Esophagus muscularis mucosa (tissue), 4 donors: ENCODE results near the gene STX18. TPM values are rescaled to one million over a fixed set of nuclear protein-coding genes. Genes with fewer than 3 reads are reported as not detected.

ENCODE experiments used
- DNase-seq: peaks from one replicate; pipeline ENCODE4 v3.0.0-alpha.2; 2017; ENCODE audit errors: extremely low spot score
- H3K27ac ChIP-seq, 4 donors: fragments of 200-600 bp; sonication (generic); replicated peaks in 1 of 4; 1 replicate in 3 of 4; 2 replicates in 1 of 4; pipeline ENCODE4 v1.5.1; 2016 to 2019; ENCODE audit warnings: mild to moderate bottlenecking in 1 of 4
- H3K27me3 ChIP-seq, 4 donors: fragments of 200-600 bp; sonication (generic); one replicate each; pipeline versions ENCODE4 v1.5.1 to v1.6.0; 2016 to 2019
- H3K36me3 ChIP-seq, 4 donors: fragments of 200-600 bp; sonication (generic); one replicate each; pipeline ENCODE4 v1.5.1; 2016 to 2019
- H3K4me1 ChIP-seq, 4 donors: fragments of 200-600 bp; sonication (generic); one replicate each; pipeline ENCODE4 v1.5.1; 2016 to 2019
- H3K4me3 ChIP-seq, 4 donors: fragments of 200-600 bp; sonication (generic); 1 replicate in 2 of 4; 2 replicates in 2 of 4; pipeline ENCODE4 v1.5.1; 2016 to 2019; ENCODE audit warnings: mild to moderate bottlenecking in 4 of 4, moderate library complexity in 1 of 4
- H3K9me3 ChIP-seq, 4 donors: fragments of 200-600 bp; sonication (generic); 1 replicate in 3 of 4; 2 replicates in 1 of 4; pipeline ENCODE4 v1.5.1; 2016 to 2019
- EP300 ChIP-seq: sonication (generic); formaldehyde crosslinking; IDR thresholded peaks from one replicate; pipeline ENCODE4 v1.6.1; 2017; ENCODE audit warnings: antibody characterized with exemption
- POLR2A ChIP-seq: fragments of 450-650 bp; IDR thresholded peaks from one replicate; pipeline ENCODE4 v1.6.1; 2017; ENCODE audit warnings: antibody characterized with exemption, moderate library complexity, mild to moderate bottlenecking, low read depth
- POLR2AphosphoS5 ChIP-seq, 2 donors: sonication (generic); formaldehyde crosslinking; IDR thresholded peaks; one replicate each; pipeline ENCODE4 v1.6.1; 2017; ENCODE audit warnings: antibody characterized with exemption in 2 of 2
- WGBS: methylation state at CpG from one replicate; pipeline ENCODE4 v1.1.5; 2018; 5-methylcytosine and 5-hydroxymethylcytosine counted together
- intact Hi-C: fragments of 100-400 bp; cut with DNase I; formaldehyde crosslinking; loops from one replicate; pipeline ENCODE4 v1.15.1; 2023
- total RNA-seq, 4 donors: library from RNA; depleted of rRNA; stranded (reverse); fragments of >200 nt; gene quantifications; one replicate each; pipeline versions ENCODE4 v1.1.0 to v1.2.1, GENCODE V29; 2016
- TF ChIP-seq, protein P1 (sequence below), 3 experiments: fragments of 200-600 bp in 2 of 3; fragments of 450-650 bp in 1 of 3; sonication (generic) in 2 of 3; IDR thresholded peaks; one replicate each; pipeline ENCODE4 v1.5.1; 2017 to 2019; ENCODE audit warnings: antibody characterized with exemption in 3 of 3, mild to moderate bottlenecking in 2 of 3, moderate library complexity in 1 of 3

Gene STX18
- total RNA-seq, 4 donors from 2014 or later: 14.5 to 21.0 (median 17.8) TPM

DNA sequence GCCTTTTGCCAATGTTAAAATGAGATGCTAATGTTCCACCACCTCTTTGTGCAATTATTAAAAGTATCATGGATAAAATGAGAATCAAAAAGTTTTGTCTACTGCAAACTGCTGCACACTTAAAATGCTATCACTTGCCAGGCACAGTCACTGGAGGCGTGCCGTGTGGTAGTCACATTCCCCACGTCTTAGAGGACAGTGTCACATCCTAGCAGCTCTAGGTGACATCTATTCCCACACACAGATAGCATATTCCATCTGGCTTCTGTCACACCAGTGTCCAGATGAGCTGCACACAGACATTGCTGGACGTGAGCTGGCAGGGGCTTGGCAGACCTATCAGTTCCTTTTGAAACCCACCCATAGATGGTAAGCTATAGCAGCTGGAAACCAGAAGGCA lies 107.9 kb downstream of the STX18 start:
- Histone ChIP-seq H3K27ac (no peak overlapping the region), H3K9me3 (no peaks in the 10 kb centered on the region), H3K27me3 (no peaks in the 10 kb centered on the region), H3K4me1 (no peaks in the 10 kb centered on the region), H3K36me3 (peaks cover 18 to 70% (median 40%) of the 10 kb centered on the region in 4 donors), H3K4me3 (no peak overlapping the region)
- DNase-seq: no peak
- intact Hi-C loops: no loop called here
- WGBS: 90% methylated on average over 4 of the region's 4 CpGs
- TF ChIP-seq POLR2A: no peak
- TF ChIP-seq EP300: no peak
- TF ChIP-seq, protein P1, sequence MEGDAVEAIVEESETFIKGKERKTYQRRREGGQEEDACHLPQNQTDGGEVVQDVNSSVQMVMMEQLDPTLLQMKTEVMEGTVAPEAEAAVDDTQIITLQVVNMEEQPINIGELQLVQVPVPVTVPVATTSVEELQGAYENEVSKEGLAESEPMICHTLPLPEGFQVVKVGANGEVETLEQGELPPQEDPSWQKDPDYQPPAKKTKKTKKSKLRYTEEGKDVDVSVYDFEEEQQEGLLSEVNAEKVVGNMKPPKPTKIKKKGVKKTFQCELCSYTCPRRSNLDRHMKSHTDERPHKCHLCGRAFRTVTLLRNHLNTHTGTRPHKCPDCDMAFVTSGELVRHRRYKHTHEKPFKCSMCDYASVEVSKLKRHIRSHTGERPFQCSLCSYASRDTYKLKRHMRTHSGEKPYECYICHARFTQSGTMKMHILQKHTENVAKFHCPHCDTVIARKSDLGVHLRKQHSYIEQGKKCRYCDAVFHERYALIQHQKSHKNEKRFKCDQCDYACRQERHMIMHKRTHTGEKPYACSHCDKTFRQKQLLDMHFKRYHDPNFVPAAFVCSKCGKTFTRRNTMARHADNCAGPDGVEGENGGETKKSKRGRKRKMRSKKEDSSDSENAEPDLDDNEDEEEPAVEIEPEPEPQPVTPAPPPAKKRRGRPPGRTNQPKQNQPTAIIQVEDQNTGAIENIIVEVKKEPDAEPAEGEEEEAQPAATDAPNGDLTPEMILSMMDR (IDR thresholded peaks at IDR 0.05): no peak
- no peak for TF ChIP-seq POLR2AphosphoS5 (IDR thresholded peaks at IDR 0.05)

DNA sequence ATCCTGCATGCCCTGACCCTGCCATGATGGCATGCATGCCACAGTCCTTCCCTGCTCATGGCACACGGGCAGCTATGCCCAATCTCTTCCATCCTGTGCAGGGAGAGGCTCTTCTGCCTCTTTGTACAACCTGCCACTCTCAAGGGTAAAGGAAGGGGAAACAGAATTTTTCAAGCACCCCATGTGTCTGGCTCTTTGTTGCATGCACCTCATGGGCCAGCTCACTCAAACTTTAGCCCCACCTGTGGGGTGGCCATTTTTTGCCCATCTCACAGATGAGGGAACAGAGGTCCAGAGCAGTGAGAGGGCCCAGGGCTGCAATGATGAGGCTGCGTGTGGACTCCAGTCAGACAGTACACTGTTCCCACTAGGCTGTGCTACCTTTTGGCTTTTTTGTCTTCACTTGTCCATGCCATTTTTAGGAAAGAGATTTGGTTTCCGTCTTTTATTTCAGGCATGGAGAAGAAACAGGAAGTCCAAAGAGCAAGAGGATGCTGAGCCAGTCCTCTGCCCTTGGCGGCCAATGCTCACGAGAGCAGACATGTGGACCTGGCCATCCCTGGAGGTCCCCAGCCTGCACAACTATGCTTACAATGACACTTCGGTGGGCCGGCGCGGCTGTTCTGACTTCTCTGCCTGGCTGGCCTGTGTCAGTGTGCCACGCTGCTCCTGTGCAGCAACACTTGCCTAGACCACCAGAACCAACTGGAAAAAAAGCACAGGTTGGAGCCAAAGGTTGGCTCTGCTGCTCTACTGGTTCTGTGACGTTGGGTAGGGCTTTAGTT lies 109.3 kb downstream of the STX18 start:
- H3K4me1 ChIP-seq: no peaks in the 10 kb centered on the region
- TF ChIP-seq POLR2A: no peak
- peaks cover 11 to 72% (median 38%) of the 10 kb centered on the region in 4 donors for H3K36me3 ChIP-seq
- H3K27me3 ChIP-seq: no peaks in the 10 kb centered on the region
- WGBS: 88% methylated on average over 11 of the region's 11 CpGs
- H3K27ac ChIP-seq: no peak overlapping the region
- no peak for DNase-seq
- H3K9me3 ChIP-seq: no peaks in the 10 kb centered on the region
- H3K4me3 ChIP-seq: no peak overlapping the region
- intact Hi-C loops: no loop called here

DNA sequence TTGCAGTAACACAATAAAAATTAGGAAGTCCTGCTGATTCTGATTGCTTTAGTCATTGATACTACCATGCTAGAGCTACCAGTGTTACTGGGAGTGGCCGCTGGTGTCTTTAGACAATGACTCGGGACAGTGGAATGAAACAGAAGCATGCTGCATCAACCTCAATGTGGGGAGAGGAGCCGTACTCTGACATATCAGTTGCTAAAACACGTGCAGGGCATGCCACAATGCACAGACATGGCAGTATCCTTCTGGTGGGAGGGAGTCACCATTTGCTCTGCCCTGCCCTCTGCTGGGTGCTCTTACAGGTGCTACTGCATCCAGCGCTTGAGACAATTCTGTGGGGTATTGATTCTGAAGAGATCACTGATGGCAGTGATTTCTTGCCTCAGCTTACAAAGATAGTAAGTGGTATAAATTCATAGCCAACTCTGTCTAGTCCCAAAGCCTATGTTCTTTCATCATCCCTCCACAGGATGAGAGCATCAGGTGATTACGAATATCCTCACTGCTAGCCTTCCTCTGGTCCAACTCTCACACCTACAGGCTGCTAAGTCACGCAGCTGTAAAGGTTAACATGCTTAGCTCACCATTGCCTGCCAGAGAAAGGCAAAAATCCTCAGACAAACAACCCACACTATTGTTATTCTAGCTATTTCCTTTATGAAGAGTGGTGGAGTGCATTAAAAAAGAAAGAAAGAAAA lies 111.2 kb downstream of the STX18 start:
- H3K9me3 ChIP-seq: no peaks in the 10 kb centered on the region
- H3K27ac ChIP-seq: no peak overlapping the region
- no peak for TF ChIP-seq EP300
- TF ChIP-seq, protein P1 (IDR thresholded peaks at IDR 0.05): peak in 1 of 3 experiments; percentile 37
- no peak overlapping the region for H3K4me3 ChIP-seq
- WGBS: 72% methylated on average over 7 of the region's 7 CpGs
- intact Hi-C loops: no loop called here
- peaks cover 10 to 65% (median 29%) of the 10 kb centered on the region in 4 donors for H3K36me3 ChIP-seq
- no peaks in the 10 kb centered on the region for H3K27me3 ChIP-seq
- DNase-seq: no peak
- H3K4me1 ChIP-seq: no peaks in the 10 kb centered on the region

DNA sequence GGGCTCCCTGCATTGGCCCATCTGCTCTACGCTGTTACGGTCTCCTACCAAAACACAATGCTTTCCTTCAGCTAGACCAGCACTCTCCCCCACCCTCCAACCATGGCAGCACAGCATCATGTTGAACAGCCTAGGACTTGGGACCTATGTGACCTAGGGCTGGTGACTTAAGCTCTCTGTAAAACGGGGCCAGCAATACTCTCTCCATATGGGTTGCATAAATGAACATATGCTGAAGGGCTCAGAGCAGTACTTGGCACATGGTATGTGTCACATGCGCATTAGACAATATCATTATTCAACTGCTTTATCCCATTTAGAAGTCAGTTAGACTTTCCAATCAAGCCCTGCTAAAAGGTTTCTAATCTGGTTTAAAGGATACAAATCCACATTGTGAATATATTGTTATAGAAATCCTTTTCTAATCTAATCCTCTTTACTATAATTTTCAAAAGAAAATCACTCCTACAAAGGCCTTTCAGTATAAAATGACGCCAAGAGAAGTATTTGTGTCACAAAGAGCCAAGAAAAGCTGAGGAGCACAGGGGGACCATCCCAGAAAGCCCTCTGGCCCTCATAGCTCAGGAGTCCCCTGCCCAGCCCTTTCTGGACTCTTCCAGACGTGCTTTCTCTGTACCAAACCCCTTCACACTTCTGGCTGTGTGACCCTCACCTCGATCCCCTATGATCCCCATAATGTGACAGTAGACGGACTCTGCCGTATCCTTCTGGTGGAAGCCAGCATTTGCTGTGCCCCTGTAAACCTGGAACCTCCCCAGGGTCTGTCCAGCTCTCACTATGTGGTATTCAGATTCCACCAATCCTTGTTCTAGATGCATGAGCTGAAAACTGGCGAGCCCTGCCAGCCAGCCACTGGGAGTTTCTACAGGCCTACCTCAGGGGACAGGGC lies 112.6 kb downstream of the STX18 start:
- H3K9me3 ChIP-seq: no peaks in the 10 kb centered on the region
- TF ChIP-seq POLR2AphosphoS5 (IDR thresholded peaks at IDR 0.05) (no peak), POLR2A (no peak), EP300 (no peak)
- TF ChIP-seq, protein P1 (IDR thresholded peaks at IDR 0.05): no peak
- no peaks in the 10 kb centered on the region for H3K27me3 ChIP-seq
- no peaks in the 10 kb centered on the region for H3K4me1 ChIP-seq
- no peak overlapping the region for H3K27ac ChIP-seq
- 88% methylated on average over 10 of the region's 10 CpGs for WGBS
- DNase-seq: no peak
- H3K4me3 ChIP-seq: no peak overlapping the region
- H3K36me3 ChIP-seq: peaks cover 9 to 65% (median 40%) of the 10 kb centered on the region in 4 donors
- intact Hi-C loops: no loop called here

DNA sequence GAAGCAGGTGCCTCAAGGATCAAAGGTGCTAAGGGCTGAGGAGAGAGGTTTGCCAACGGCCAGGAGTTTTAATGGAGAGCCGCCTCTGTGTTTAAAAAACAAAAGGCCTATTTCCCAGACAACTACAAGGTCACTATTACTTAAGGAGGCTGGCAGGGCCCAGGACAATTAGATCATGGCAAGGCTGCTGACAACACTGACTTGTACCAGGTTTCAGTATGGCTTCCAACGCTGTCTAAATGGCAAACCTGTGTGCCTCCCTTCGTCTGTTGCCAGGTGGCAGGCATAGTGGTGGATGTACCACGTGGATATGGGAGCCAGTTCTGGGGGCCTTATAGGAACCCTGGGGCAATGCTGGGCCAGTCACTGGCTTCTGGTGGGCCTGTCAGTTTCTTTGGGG lies 114.0 kb downstream of the STX18 start:
- Histone ChIP-seq H3K4me3 (no peak overlapping the region), H3K9me3 (no peaks in the 10 kb centered on the region), H3K27me3 (no peaks in the 10 kb centered on the region), H3K4me1 (no peaks in the 10 kb centered on the region), H3K36me3 (peaks cover 21 to 65% (median 44%) of the 10 kb centered on the region in 4 donors), H3K27ac (no peak overlapping the region)
- no peak for DNase-seq
- intact Hi-C loops: no loop called here
- TF ChIP-seq, protein P1 (IDR thresholded peaks at IDR 0.05): no peak
- 85% methylated on average over 4 of the region's 5 CpGs for WGBS
